Activated T-helper 17 cell treated with anti-CD3 and anti-CD28 coated beads, Interleukin-2, amount 50 U/mL, for 72 hours (primary cell): ENCODE results near the gene HAO2. TPM values are rescaled to one million over a fixed set of nuclear protein-coding genes. Genes with fewer than 3 reads are reported as not detected.
"Not testable (repeated sequence)": the region's sequence is repeated elsewhere in the genome, so short reads cannot be mapped to it uniquely, and the experiment has no call there.

Source experiments
- ATAC-seq: fragments of 150-1000 bp; cut with Tn5 transposase; replicated peaks from 2 replicates; pipeline ENCODE4 v1.10.0; 2021; ENCODE audit warnings: mild to moderate bottlenecking, moderate library complexity
- H3K27ac Mint-ChIP-seq: one replicate; pipeline ENCODE4 v1.8.0; 2022; ENCODE audit warnings: mixed read lengths
- H3K27me3 Mint-ChIP-seq: one replicate; pipeline ENCODE4 v1.8.0; 2022; ENCODE audit warnings: mixed read lengths
- H3K36me3 Mint-ChIP-seq: one replicate; pipeline ENCODE4 v1.8.0; 2022; ENCODE audit warnings: low read depth, mild to moderate bottlenecking, mixed read lengths
- H3K4me1 Mint-ChIP-seq: one replicate; pipeline ENCODE4 v1.8.0; 2022; ENCODE audit warnings: mixed read lengths
- H3K4me3 Mint-ChIP-seq: one replicate; pipeline ENCODE4 v1.8.0; 2022; ENCODE audit warnings: mild to moderate bottlenecking, mixed read lengths
- H3K9me3 Mint-ChIP-seq: one replicate; pipeline ENCODE4 v1.8.0; 2022; ENCODE audit warnings: mixed read lengths
- total RNA-seq, 2 donors: library from RNA; stranded (reverse); gene quantifications; one replicate each; pipeline ENCODE4 v1.2.3, GENCODE V29; 2022

Gene HAO2
- total RNA-seq, 2 donors from 2014 or later = not detected

GRCh38 chr1:119333163-119333896 lies 35.3 kb upstream of the HAO2 start:
- no peaks in the 10 kb centered on the region for H3K9me3 Mint-ChIP-seq
- no peaks in the 10 kb centered on the region for H3K36me3 Mint-ChIP-seq
- ATAC-seq = no peak
- no peak overlapping the region for H3K4me3 Mint-ChIP-seq
- peaks cover 4% of the 10 kb centered on the region for H3K27me3 Mint-ChIP-seq
- H3K4me1 Mint-ChIP-seq = no peaks in the 10 kb centered on the region
- no peak overlapping the region for H3K27ac Mint-ChIP-seq

DNA sequence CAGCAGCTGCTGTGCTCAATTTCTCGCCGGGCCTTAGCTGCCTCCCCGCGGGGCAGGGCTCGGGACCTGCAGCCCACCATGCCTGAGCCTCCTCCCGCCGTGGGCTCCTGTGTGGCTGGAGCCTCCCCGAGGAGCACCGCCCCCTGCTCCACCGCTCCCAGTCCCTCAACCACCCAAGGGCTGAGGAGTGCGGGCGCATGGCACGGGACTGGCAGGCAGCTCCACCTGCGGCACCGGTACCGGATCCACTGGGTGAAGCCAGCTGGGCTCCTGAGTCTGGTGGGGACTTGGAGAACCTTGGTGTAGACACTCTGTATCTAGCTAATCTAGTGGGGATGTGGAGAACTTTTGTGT lies 34.7 kb upstream of the HAO2 start:
- not testable (repeated sequence) for ATAC-seq, H3K4me3 Mint-ChIP-seq, H3K36me3 Mint-ChIP-seq

DNA sequence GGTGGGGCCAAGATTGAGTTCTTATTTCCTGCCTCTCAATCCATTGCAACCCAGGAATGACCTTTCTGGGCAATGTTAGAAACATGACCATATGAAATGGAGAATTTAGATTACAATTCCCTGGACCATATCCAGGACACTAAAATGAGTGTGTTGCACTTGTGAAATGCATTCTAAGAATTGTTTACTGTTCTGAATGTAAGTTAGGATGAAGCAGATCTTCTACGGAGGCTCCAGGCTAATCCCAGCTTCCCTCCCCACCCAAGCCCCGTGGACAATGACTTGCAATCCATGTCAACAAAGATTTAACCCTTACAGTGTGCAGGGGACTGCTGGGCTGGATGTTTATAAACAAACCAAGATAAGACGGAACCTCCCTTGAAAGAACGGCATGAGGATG lies 31.7 kb upstream of the HAO2 start:
- H3K36me3 Mint-ChIP-seq = no peaks in the 10 kb centered on the region
- H3K4me3 Mint-ChIP-seq = no peak overlapping the region
- peaks cover 10% of the 10 kb centered on the region for H3K27me3 Mint-ChIP-seq
- no peak overlapping the region for H3K27ac Mint-ChIP-seq
- no peaks in the 10 kb centered on the region for H3K9me3 Mint-ChIP-seq
- H3K4me1 Mint-ChIP-seq = no peaks in the 10 kb centered on the region
- ATAC-seq = no peak

More for the DNA sequence above, 34.7 kb upstream of the HAO2 start:
- not testable (repeated sequence) for H3K27me3 Mint-ChIP-seq, H3K9me3 Mint-ChIP-seq, H3K4me1 Mint-ChIP-seq, H3K27ac Mint-ChIP-seq

GRCh38 chr1:119338004-119338403 lies 30.6 kb upstream of the HAO2 start:
- no peak for ATAC-seq
- Mint-ChIP-seq H3K27me3 (peaks cover 10% of the 10 kb centered on the region), H3K4me3 (no peak overlapping the region), H3K9me3 (no peaks in the 10 kb centered on the region), H3K36me3 (no peaks in the 10 kb centered on the region), H3K4me1 (no peaks in the 10 kb centered on the region), H3K27ac (no peak overlapping the region)

GRCh38 chr1:119338757-119339156 lies 29.8 kb upstream of the HAO2 start:
- Mint-ChIP-seq H3K27me3 (peaks cover 10% of the 10 kb centered on the region), H3K4me3 (no peak overlapping the region), H3K36me3 (no peaks in the 10 kb centered on the region), H3K27ac (no peak overlapping the region), H3K9me3 (no peaks in the 10 kb centered on the region), H3K4me1 (no peaks in the 10 kb centered on the region)
- ATAC-seq = no peak

- no peaks in the 10 kb centered on the region for H3K4me1 Mint-ChIP-seq
- ATAC-seq = no peak
- peaks cover 9% of the 10 kb centered on the region for H3K27me3 Mint-ChIP-seq
- H3K27ac Mint-ChIP-seq = no peak overlapping the region
- no peaks in the 10 kb centered on the region for H3K36me3 Mint-ChIP-seq
- H3K9me3 Mint-ChIP-seq = no peaks in the 10 kb centered on the region
- no peak overlapping the region for H3K4me3 Mint-ChIP-seq
These were observed 27.7 kb upstream of the HAO2 start for GRCh38 chr1:119340861-119341261.

GRCh38 chr1:119341372-119341947 lies 27.1 kb upstream of the HAO2 start:
- Mint-ChIP-seq H3K27ac (no peak overlapping the region), H3K9me3 (no peaks in the 10 kb centered on the region), H3K36me3 (no peaks in the 10 kb centered on the region), H3K27me3 (peaks cover 6% of the 10 kb centered on the region), H3K4me3 (no peak overlapping the region), H3K4me1 (no peaks in the 10 kb centered on the region)
- ATAC-seq = no peak

GRCh38 chr1:119345398-119345797 lies 23.2 kb upstream of the HAO2 start:
- Mint-ChIP-seq H3K27me3 (peaks cover 9% of the 10 kb centered on the region), H3K36me3 (no peaks in the 10 kb centered on the region), H3K4me1 (no peaks in the 10 kb centered on the region), H3K9me3 (no peaks in the 10 kb centered on the region), H3K27ac (no peak overlapping the region), H3K4me3 (no peak overlapping the region)
- ATAC-seq = no peak

GRCh38 chr1:119347858-119348257 lies 20.7 kb upstream of the HAO2 start:
- Mint-ChIP-seq H3K4me1 (no peaks in the 10 kb centered on the region), H3K27ac (peak overlapping the region; percentile 30), H3K4me3 (peak overlapping the region; percentile 2), H3K9me3 (no peaks in the 10 kb centered on the region), H3K27me3 (peaks cover 8% of the 10 kb centered on the region), H3K36me3 (no peaks in the 10 kb centered on the region)
- ATAC-seq = peak; percentile 92

- Mint-ChIP-seq H3K27ac (no peak overlapping the region), H3K9me3 (no peaks in the 10 kb centered on the region)
These were observed 19.6 kb upstream of the HAO2 start for GRCh38 chr1:119348941-119349340.

DNA sequence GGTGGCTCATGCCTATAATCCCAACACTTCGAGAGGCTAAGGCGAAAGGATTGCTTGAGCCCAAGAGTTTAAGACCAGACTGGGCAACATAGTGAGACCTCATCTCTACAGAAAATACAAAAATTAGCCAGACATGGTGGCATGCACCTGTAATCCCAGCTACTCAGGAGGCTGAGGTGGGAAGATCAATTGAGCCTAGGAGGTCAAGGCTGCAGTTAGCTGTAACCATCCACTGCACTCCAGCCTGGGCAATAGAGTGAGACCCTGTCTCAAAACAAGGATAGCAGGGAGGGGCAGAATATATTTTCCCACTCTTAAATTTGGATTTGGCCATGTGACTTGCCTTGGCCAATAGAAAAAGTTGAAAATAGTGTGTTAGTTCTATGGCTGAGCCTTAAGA lies 17.7 kb upstream of the HAO2 start:
- ATAC-seq, H3K4me3 Mint-ChIP-seq, H3K27ac Mint-ChIP-seq, H3K4me1 Mint-ChIP-seq, H3K9me3 Mint-ChIP-seq, H3K36me3 Mint-ChIP-seq, H3K27me3 Mint-ChIP-seq: not testable (repeated sequence)

More at GRCh38 chr1:119348941-119349340, 19.6 kb upstream of the HAO2 start:
- no peaks in the 10 kb centered on the region for H3K4me1 Mint-ChIP-seq
- H3K4me3 Mint-ChIP-seq = no peak overlapping the region
- H3K27me3 Mint-ChIP-seq = peaks cover 8% of the 10 kb centered on the region
- no peaks in the 10 kb centered on the region for H3K36me3 Mint-ChIP-seq
- ATAC-seq = no peak

- Mint-ChIP-seq H3K9me3 (peaks cover 6% of the 10 kb centered on the region), H3K36me3 (no peaks in the 10 kb centered on the region), H3K27ac (no peak overlapping the region), H3K4me3 (no peak overlapping the region), H3K27me3 (peaks cover 16% of the 10 kb centered on the region), H3K4me1 (no peaks in the 10 kb centered on the region)
- peak; percentile 33 for ATAC-seq
These were observed 16.6 kb upstream of the HAO2 start for GRCh38 chr1:119351997-119352396.

DNA sequence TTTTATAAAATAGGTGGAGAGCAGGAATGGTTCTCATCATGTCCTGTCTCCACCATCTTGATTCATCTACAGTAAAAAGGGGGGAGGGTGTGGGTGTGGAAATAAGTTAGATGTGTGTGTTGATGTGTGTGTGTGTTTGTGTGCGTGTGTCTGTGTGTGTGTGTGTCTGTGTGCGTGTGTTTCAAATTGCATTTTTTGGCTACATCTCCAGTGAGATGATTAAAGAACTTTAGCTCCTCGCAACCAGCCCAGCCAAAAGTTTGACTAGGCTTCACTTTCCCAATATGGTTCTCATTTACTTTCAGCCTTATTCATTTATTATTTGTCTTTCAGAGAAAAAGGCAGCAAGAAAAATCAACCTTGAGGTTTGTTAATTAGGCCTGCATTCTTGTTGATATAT lies 14.7 kb upstream of the HAO2 start:
- no peaks in the 10 kb centered on the region for H3K4me1 Mint-ChIP-seq
- no peak overlapping the region for H3K4me3 Mint-ChIP-seq
- H3K36me3 Mint-ChIP-seq = no peaks in the 10 kb centered on the region
- H3K27me3 Mint-ChIP-seq = peaks cover 15% of the 10 kb centered on the region
- H3K27ac Mint-ChIP-seq = no peak overlapping the region
- peaks cover 6% of the 10 kb centered on the region for H3K9me3 Mint-ChIP-seq
- ATAC-seq = no peak

DNA sequence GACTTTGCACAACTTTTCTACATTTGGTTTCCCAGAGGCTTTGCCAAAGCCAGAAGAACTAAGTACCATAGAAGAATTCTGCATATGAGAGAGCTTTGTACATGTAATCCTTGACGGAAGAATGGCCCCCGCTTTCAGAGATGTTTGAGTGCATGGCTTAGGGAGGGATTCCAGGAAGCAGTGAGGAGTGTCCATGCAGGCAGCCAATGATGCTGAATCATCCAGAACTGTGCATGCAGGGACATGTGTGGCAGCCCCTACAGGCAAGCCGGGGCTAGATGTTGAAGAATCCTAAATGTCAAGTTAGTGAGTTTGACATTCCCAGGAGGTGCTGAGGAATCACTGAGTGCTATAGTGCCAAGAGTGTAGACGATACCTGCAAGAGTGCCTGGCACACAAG lies 9.9 kb upstream of the HAO2 start:
- Mint-ChIP-seq H3K27ac (no peak overlapping the region), H3K4me1 (no peaks in the 10 kb centered on the region), H3K4me3 (no peak overlapping the region), H3K36me3 (no peaks in the 10 kb centered on the region), H3K27me3 (peaks cover 14% of the 10 kb centered on the region), H3K9me3 (peaks cover 6% of the 10 kb centered on the region)
- ATAC-seq = no peak

GRCh38 chr1:119359730-119360129 lies 8.9 kb upstream of the HAO2 start:
- no peaks in the 10 kb centered on the region for H3K4me1 Mint-ChIP-seq
- ATAC-seq = no peak
- peaks cover 6% of the 10 kb centered on the region for H3K9me3 Mint-ChIP-seq
- H3K36me3 Mint-ChIP-seq = no peaks in the 10 kb centered on the region
- no peak overlapping the region for H3K4me3 Mint-ChIP-seq
- H3K27me3 Mint-ChIP-seq = peaks cover 18% of the 10 kb centered on the region
- H3K27ac Mint-ChIP-seq = no peak overlapping the region
